ENCODE results near the gene CELF5. TPM values are rescaled to one million over a fixed set of nuclear protein-coding genes. Genes with fewer than 3 reads are reported as not detected.

The CELF5 gene
- total and polyA plus RNA-seq, 9 of the 15 experiments (the other 6 are each of a cell fraction or from before 2014, with no cell fraction given): 0.01 to 0.56 (median 0.22) TPM

DNA sequence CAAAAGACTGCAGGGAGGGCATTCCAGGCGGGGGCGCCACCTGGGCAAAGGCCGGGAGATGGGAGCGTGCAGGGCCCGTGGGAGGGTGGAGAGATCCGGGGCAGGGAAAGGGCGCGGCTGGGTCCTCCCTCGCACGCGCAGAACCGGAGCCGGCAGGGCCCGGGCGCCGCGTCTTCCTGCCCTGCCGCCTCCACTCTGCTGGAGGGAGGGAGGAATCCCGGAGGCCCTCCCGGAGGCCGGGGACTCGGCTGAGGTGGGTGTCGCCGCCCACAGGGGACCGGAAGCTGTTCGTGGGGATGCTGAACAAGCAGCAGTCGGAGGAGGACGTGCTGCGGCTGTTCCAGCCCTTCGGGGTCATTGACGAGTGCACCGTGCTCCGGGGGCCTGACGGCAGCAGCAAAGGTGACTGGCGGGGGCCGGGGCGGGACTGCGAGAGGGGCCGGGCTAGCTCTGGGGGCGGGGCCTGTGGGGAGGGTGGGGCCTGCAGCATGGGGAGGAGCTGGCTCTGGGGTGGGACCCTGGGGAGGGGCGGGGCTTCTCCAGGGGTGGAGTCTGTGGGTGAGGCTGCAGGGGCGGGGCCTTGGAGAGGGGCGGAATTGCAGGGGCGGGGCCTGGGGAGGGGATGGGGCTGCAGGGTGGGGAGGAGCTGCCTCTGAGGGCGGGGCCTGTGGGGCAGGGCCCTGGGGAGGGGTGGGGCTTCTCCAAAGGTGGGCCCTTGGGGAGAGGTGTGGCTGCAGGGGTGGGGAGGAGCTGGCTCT is 51.3 kb downstream of the CELF5 start (continued):
- TF ChIP-seq, protein P1, sequence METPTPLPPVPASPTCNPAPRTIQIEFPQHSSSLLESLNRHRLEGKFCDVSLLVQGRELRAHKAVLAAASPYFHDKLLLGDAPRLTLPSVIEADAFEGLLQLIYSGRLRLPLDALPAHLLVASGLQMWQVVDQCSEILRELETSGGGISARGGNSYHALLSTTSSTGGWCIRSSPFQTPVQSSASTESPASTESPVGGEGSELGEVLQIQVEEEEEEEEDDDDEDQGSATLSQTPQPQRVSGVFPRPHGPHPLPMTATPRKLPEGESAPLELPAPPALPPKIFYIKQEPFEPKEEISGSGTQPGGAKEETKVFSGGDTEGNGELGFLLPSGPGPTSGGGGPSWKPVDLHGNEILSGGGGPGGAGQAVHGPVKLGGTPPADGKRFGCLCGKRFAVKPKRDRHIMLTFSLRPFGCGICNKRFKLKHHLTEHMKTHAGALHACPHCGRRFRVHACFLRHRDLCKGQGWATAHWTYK (CRISPR knock-in tag; IDR thresholded peaks at IDR 0.05): 0 out of 2 replicates have a peak, but pooled peaks have one; percentile 51
- TF ChIP-seq, protein P2, sequence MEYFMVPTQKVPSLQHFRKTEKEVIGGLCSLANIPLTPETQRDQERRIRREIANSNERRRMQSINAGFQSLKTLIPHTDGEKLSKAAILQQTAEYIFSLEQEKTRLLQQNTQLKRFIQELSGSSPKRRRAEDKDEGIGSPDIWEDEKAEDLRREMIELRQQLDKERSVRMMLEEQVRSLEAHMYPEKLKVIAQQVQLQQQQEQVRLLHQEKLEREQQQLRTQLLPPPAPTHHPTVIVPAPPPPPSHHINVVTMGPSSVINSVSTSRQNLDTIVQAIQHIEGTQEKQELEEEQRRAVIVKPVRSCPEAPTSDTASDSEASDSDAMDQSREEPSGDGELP (CRISPR knock-in tag; IDR thresholded peaks at IDR 0.05; ENCODE audit: borderline replicate concordance): peak; percentile 46; the same call in 1 of the 2 replicates

DNA sequence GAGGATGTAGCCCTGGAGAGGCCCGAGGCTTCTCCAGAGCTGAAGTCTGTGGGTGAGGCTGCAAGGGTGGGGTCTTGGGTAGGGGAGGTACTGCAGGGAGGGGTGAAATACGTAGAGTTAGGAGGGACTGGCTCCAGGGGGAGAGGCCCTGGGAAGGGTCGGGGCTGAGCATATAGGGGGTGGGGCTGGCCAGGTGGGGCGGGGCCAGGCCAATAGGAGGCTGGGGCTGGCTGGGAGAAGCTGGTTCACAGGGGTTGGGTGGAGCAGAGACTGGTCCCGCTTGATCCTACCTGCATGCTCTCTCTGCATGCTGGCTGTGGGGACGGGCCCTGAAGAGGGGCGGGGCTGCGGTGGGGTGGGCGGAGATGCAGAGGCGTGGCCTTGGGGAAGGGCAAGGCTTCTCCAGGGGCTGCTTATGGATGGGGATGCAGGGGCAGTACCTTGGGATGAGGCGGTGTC is 51.9 kb downstream of the CELF5 start:
- Histone ChIP-seq H3K27me3 (ENCODE audit: control insufficient read depth in 2 of 2, insufficient read depth in 2 of 2, low read length in 2 of 2) (peaks cover 5 to 23% of the 10 kb centered on the region in 2 experiments; a peak in 3 of 5 replicates), H2AFZ (ENCODE audit: low read depth, low read length) (peak overlapping the region; percentile 77), H4K20me1 (replicated peaks; ENCODE audit: control insufficient read depth, insufficient read depth, low read length) (no peaks in the 10 kb centered on the region; the same call in 1 of the 2 replicates), H3K79me2 (ENCODE audit: control insufficient read depth, insufficient read depth, low read length) (no peaks in the 10 kb centered on the region), H3K4me1 (replicated peaks in 1 of 2; ENCODE audit: control insufficient read depth in 2 of 2, insufficient read depth in 2 of 2, low read length in 2 of 2) (peaks cover 14 to 33% of the 10 kb centered on the region in 2 experiments), H3K9me3 (replicated peaks; ENCODE audit: control insufficient read depth, insufficient read depth, low read depth, low read length) (no peaks in the 10 kb centered on the region), H3K9me1 (ENCODE audit: control insufficient read depth, insufficient read depth, low read length) (no peaks in the 10 kb centered on the region), H3K36me3 (ENCODE audit: control insufficient read depth, insufficient read depth, low read length) (no peaks in the 10 kb centered on the region), H3K9ac (ENCODE audit: insufficient read depth in 1 of 2, low read depth in 2 of 2, low read length in 2 of 2) (no peak overlapping the region), H3K4me3 (peak overlapping the region; percentile 33), H3K27ac (ENCODE audit: extremely low read depth, low read depth, low read length) (no peak overlapping the region), H3K4me2 (ENCODE audit: insufficient read depth, low read length) (peak overlapping the region; percentile 49)
- intact Hi-C loops (cut with micrococcal nuclease) (no loop called here), in situ Hi-C loops (cut with MboI) (no loop called here)
- ATAC-seq (peak; percentile 84), DNase-seq (ENCODE audit: extremely low read depth in 1 of 4, low spot score in 3 of 4) (peak; percentile 83 to 87 (median 84)), FAIRE-seq (peak; percentile 73)
- POLR2A ChIA-PET: interaction anchor here (0.5 to 2.9 kb wide), 5 partner anchors 8 to 946 kb away, joined by 3 to 16 read pairs (median 5); no protein-coding TSS in a partner anchor
- 0% methylated on average over 7 of the region's 11 CpGs for WGBS (ENCODE audit: insufficient coverage, low coverage, missing lambda C conversion rate)
- CTCF ChIA-PET (ENCODE audit: low intra/inter-chr PET ratio): no interaction called here
- BruUV-seq (replicated peaks): no TSS peak
- no peak for TF ChIP-seq E2F5 (CRISPR knock-in tag; IDR thresholded peaks at IDR 0.05)
- TF ChIP-seq, protein P3, sequence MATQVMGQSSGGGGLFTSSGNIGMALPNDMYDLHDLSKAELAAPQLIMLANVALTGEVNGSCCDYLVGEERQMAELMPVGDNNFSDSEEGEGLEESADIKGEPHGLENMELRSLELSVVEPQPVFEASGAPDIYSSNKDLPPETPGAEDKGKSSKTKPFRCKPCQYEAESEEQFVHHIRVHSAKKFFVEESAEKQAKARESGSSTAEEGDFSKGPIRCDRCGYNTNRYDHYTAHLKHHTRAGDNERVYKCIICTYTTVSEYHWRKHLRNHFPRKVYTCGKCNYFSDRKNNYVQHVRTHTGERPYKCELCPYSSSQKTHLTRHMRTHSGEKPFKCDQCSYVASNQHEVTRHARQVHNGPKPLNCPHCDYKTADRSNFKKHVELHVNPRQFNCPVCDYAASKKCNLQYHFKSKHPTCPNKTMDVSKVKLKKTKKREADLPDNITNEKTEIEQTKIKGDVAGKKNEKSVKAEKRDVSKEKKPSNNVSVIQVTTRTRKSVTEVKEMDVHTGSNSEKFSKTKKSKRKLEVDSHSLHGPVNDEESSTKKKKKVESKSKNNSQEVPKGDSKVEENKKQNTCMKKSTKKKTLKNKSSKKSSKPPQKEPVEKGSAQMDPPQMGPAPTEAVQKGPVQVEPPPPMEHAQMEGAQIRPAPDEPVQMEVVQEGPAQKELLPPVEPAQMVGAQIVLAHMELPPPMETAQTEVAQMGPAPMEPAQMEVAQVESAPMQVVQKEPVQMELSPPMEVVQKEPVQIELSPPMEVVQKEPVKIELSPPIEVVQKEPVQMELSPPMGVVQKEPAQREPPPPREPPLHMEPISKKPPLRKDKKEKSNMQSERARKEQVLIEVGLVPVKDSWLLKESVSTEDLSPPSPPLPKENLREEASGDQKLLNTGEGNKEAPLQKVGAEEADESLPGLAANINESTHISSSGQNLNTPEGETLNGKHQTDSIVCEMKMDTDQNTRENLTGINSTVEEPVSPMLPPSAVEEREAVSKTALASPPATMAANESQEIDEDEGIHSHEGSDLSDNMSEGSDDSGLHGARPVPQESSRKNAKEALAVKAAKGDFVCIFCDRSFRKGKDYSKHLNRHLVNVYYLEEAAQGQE (IDR thresholded peaks at IDR 0.05; ENCODE audit: borderline replicate concordance): peak; percentile 33; the same call in 1 of the 2 replicates
- TF ChIP-seq, protein P3 (CRISPR knock-in tag; IDR thresholded peaks at IDR 0.05; ENCODE audit: low read depth): no peak
- TF ChIP-seq GTF2E2 (tag; IDR thresholded peaks at IDR 0.05): no peak

All from K562 (cell line).